Mesendoderm (in vitro differentiated cells): ENCODE measurements around the gene ZRANB3. TPM values are rescaled to one million over a fixed set of nuclear protein-coding genes. Genes with fewer than 3 reads are reported as not detected.

ENCODE experiments used
- DNase-seq: peaks from one replicate; pipeline ENCODE4 v3.0.0; 2013
- H2AK5ac ChIP-seq: 2 replicates; pipeline ENCODE4 v1.6.1; 2013; ENCODE audit warnings: low read length, inconsistent platforms
- H2BK120ac ChIP-seq: 2 replicates; pipeline ENCODE4 v1.6.1; 2013; ENCODE audit warnings: low read depth, mild to moderate bottlenecking, low read length, moderate library complexity, mixed read lengths
- H2BK15ac ChIP-seq: replicated peaks from 2 replicates; pipeline ENCODE4 v1.6.1; 2013; ENCODE audit warnings: low read depth, mild to moderate bottlenecking, moderate library complexity
- H2BK5ac ChIP-seq: 2 replicates; pipeline ENCODE4 v1.6.1; 2013; ENCODE audit warnings: low read length, inconsistent platforms
- H3K18ac ChIP-seq: 2 replicates; pipeline ENCODE4 v1.6.1; 2013; ENCODE audit warnings: mild to moderate bottlenecking, low read length, mixed read lengths
- H3K23ac ChIP-seq: one replicate; pipeline ENCODE4 v1.6.1; 2013; ENCODE audit warnings: low read length
- H3K27ac ChIP-seq: 2 replicates; pipeline ENCODE4 v1.5.1; 2013; ENCODE audit warnings: low read depth, mild to moderate bottlenecking, inconsistent platforms, low read length, moderate library complexity
- H3K27me3 ChIP-seq: 2 replicates; pipeline ENCODE4 v1.6.1; 2013; ENCODE audit warnings: low read length, control low read depth, mild to moderate bottlenecking, inconsistent platforms; ENCODE audit not compliant: insufficient read depth, poor library complexity
- H3K36me3 ChIP-seq: 2 replicates; pipeline ENCODE4 v1.6.1; 2013; ENCODE audit warnings: low read length, inconsistent platforms; ENCODE audit not compliant: control insufficient read depth, insufficient read depth
- H3K4ac ChIP-seq: one replicate; pipeline ENCODE4 v1.6.1; 2013; ENCODE audit warnings: low read depth, mild to moderate bottlenecking, low read length, moderate library complexity
- H3K4me1 ChIP-seq: 2 replicates; pipeline ENCODE4 v1.6.1; 2013; ENCODE audit warnings: low read depth, low read length, inconsistent platforms; ENCODE audit not compliant: control insufficient read depth
- H3K4me2 ChIP-seq: 2 replicates; pipeline ENCODE4 v1.6.1; 2013; ENCODE audit warnings: low read length
- H3K4me3 ChIP-seq: 2 replicates; pipeline ENCODE4 v1.5.1; 2013; ENCODE audit warnings: mild to moderate bottlenecking, low read length
- H3K56ac ChIP-seq: one replicate; pipeline ENCODE4 v1.6.1; 2013; ENCODE audit warnings: low read length
- H3K79me1 ChIP-seq: 2 replicates; pipeline ENCODE4 v1.6.1; 2013; ENCODE audit warnings: low read length, inconsistent platforms
- H3K79me2 ChIP-seq: 2 replicates; pipeline ENCODE4 v1.6.1; 2013; ENCODE audit warnings: mild to moderate bottlenecking, low read length; ENCODE audit not compliant: control insufficient read depth, insufficient read depth
- H3K9ac ChIP-seq: 2 replicates; pipeline ENCODE4 v1.6.1; 2013; ENCODE audit warnings: low read length, inconsistent platforms
- H4K5ac ChIP-seq: one replicate; pipeline ENCODE4 v1.6.1; 2013; ENCODE audit warnings: low read length
- H4K8ac ChIP-seq: one replicate; pipeline ENCODE4 v1.6.1; 2013; ENCODE audit warnings: low read depth, mild to moderate bottlenecking, control low read depth, low read length, moderate library complexity
- WGBS: extraction: QIAGEN DNeasy Blood & Tissue Kit; methylation state at CpG from one replicate; pipeline ENCODE4 v1.1.7; 2013; ENCODE audit warnings: low lambda C conversion rate, missing lambda C conversion rate; ENCODE audit not compliant: insufficient coverage; ENCODE audit errors: extremely low coverage; 5-methylcytosine and 5-hydroxymethylcytosine counted together
- polyA plus RNA-seq, 2 experiments: library from polyadenylated mRNA; stranded (reverse); fragments of 200-250 nt; gene quantifications; one replicate each; pipeline ENCODE4 v1.2.3, GENCODE V29; 2013

ZRANB3 gene
- polyA plus RNA-seq (2013, experiment 1 of 2), result 6.8 TPM
- polyA plus RNA-seq (2013, experiment 2 of 2), result 7.2 TPM

DNA sequence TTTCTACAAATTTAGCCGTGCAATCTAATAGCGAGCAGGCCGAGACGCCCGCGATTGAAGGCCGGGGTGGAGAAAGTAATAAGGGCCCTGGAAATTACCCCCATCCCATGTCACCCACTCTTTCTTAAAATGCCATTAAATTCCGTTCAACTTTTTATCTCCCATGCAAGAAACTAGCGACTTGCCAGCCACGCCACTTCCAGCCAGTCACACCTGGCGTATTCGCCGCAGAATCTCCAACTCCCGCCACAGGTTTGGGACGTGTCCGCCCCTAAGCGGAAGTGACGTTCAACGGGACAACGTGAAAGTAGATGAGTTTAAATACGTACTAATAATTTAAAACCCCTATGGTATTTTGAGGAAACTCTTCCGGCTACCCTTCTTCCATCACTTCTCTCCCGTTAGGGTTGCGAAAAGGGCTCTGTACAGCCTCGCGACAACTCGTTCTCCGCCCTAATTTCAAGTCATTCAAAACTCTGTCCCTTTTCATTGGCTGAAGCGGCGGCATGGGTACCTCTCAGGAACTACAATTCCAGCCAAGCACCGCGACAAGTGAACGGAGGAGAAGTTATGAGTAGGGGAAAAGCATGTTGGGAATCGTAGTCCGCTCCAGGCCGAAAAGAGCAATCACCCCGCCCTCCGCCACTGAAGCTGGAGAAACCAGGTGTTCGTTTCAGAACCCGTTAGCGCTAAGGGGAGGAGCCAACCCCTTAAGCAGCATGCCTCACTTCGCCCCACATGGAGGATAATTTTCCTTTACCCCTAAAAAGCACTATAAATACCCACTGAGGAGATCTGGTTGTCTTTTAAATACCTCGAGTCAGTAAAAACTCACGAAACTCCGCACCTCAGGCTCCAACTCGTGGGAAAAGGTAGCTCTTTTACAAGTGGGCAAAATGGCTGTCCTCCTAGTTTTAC is at the start of gene ZRANB3:
ZRANB3 (minus strand) TSS at position 906 of the 918 bp plus-strand sequence.
- Histone ChIP-seq H3K56ac (peak within 1 kb of the TSS; percentile 88), H3K4me2 (peak within 1 kb of the TSS; percentile 72), H3K27ac (peak within 1 kb of the TSS; percentile 68), H3K36me3 (no peaks in the 10 kb centered on the region), H4K5ac (no peak within 1 kb of the TSS), H3K23ac (peak within 1 kb of the TSS; percentile 3), H3K18ac (peak within 1 kb of the TSS; percentile 81), H3K4me3 (peak within 1 kb of the TSS; percentile 76), H3K79me1 (no peaks in the 10 kb centered on the region), H3K27me3 (no peaks in the 10 kb centered on the region), H3K79me2 (peaks cover 25% of the 10 kb centered on the region), H4K8ac (peak within 1 kb of the TSS; percentile 79), H2BK5ac (peak within 1 kb of the TSS; percentile 1), H2BK15ac (no peak within 1 kb of the TSS), H2BK120ac (no peak within 1 kb of the TSS), H3K9ac (peak within 1 kb of the TSS; percentile 83), H3K4ac (peak within 1 kb of the TSS; percentile 96), H3K4me1 (no peaks in the 10 kb centered on the region), H2AK5ac (no peak within 1 kb of the TSS)
- WGBS, result no CpG with 5 or more reads among the region's 46 CpGs
- DNase-seq, result peak; percentile 100

DNA sequence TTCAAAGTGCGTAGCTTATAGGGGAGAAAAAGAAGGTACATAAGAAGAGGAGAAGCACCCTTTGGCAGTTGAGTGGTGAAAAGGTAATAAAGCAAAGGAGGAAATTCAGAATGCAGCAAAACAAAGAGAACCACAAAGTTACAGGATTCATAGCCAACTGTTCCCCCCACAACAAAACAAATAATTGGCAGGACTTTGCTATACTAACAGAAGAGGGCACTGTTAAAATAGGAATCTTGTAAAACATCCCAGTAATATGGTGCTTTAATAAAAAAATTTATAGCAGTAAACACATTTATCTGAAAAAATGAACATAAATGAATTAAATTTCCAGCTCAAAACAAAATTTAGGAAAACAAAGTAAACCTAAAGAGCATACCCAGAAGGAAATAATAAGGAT is 42.6 kb upstream of the ZRANB3 start:
- no peak overlapping the region for H3K23ac ChIP-seq
- no peaks in the 10 kb centered on the region for H3K4me1 ChIP-seq
- no peaks in the 10 kb centered on the region for H3K79me1 ChIP-seq
- no peak overlapping the region for H2BK5ac ChIP-seq
- H3K56ac ChIP-seq, result no peak overlapping the region
- H3K9ac ChIP-seq, result no peak overlapping the region
- no peak overlapping the region for H2AK5ac ChIP-seq
- no peak overlapping the region for H3K4me2 ChIP-seq
- no peak overlapping the region for H4K5ac ChIP-seq
- H3K79me2 ChIP-seq, result peaks cover 2% of the 10 kb centered on the region
- no peak overlapping the region for H2BK15ac ChIP-seq
- no peak overlapping the region for H3K18ac ChIP-seq
- no peak overlapping the region for H3K27ac ChIP-seq
- no peaks in the 10 kb centered on the region for H3K27me3 ChIP-seq
- H4K8ac ChIP-seq, result no peak overlapping the region
- no peak overlapping the region for H2BK120ac ChIP-seq
- no peaks in the 10 kb centered on the region for H3K36me3 ChIP-seq
- H3K4me3 ChIP-seq, result no peak overlapping the region
- no peak overlapping the region for H3K4ac ChIP-seq
- no CpG with 5 or more reads among the region's 1 CpG for WGBS
- no peak for DNase-seq

DNA sequence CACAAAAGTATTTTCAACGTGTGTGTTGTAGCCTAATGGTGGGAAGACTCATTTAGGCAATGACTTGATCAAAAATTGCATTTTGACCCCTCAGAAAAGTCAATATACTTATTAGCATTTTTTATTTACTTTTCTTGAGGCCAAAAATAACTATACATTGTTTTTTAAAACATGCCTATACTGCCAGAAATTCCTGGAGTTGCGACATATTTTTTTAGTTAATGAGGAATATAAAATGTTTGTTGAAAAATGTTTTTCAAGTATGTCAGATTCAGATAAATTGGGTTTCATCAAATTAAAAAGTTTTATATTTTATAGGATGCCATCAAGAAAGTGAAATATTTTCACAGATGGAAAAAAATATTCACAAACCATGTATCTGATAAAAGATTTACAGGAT is 39.9 kb upstream of the ZRANB3 start:
- H4K5ac ChIP-seq, result no peak overlapping the region
- H2BK15ac ChIP-seq, result no peak overlapping the region
- no peak overlapping the region for H2AK5ac ChIP-seq
- H3K4me1 ChIP-seq, result no peaks in the 10 kb centered on the region
- H3K56ac ChIP-seq, result no peak overlapping the region
- H3K4ac ChIP-seq, result no peak overlapping the region
- H2BK120ac ChIP-seq, result no peak overlapping the region
- H3K27me3 ChIP-seq, result no peaks in the 10 kb centered on the region
- H3K4me3 ChIP-seq, result no peak overlapping the region
- WGBS, result 100% methylated on average over 1 of the region's 2 CpGs
- H3K18ac ChIP-seq, result no peak overlapping the region
- H3K4me2 ChIP-seq, result no peak overlapping the region
- H4K8ac ChIP-seq, result no peak overlapping the region
- no peak overlapping the region for H3K23ac ChIP-seq
- H3K27ac ChIP-seq, result no peak overlapping the region
- H2BK5ac ChIP-seq, result no peak overlapping the region
- H3K79me1 ChIP-seq, result no peaks in the 10 kb centered on the region
- no peak for DNase-seq
- peaks cover 2% of the 10 kb centered on the region for H3K79me2 ChIP-seq
- no peak overlapping the region for H3K9ac ChIP-seq
- H3K36me3 ChIP-seq, result no peaks in the 10 kb centered on the region

DNA sequence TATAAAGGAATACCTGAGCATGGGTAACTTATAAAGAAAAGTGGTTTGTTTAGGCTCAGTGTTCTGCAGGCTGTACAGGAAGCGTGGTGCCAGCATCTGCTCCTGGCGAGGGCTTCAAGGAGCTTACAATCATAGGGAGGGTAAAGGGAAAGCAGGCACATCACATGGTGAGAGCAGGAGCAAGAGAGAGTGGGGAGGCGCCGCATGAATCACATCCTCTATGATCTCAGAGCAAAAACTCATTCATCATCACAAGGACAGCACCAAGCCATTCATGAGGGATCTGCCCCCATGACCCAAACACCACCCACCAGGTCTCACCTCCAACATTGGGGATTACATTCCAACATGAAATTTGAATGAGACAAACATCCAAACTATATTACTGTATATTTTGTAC is 32.8 kb upstream of the ZRANB3 start:
- Histone ChIP-seq H3K4ac (no peak overlapping the region), H3K18ac (no peak overlapping the region), H3K4me3 (no peak overlapping the region), H4K5ac (no peak overlapping the region), H2AK5ac (no peak overlapping the region), H2BK5ac (no peak overlapping the region), H3K27me3 (no peaks in the 10 kb centered on the region), H3K79me2 (peaks cover 3% of the 10 kb centered on the region), H3K36me3 (no peaks in the 10 kb centered on the region), H3K4me2 (no peak overlapping the region), H2BK120ac (no peak overlapping the region), H3K79me1 (peaks cover 5% of the 10 kb centered on the region), H4K8ac (no peak overlapping the region), H3K27ac (no peak overlapping the region), H3K4me1 (no peaks in the 10 kb centered on the region), H3K23ac (no peak overlapping the region), H2BK15ac (no peak overlapping the region), H3K56ac (no peak overlapping the region), H3K9ac (no peak overlapping the region)
- WGBS, result no CpG with 5 or more reads among the region's 4 CpGs
- DNase-seq, result peak; percentile 25

DNA sequence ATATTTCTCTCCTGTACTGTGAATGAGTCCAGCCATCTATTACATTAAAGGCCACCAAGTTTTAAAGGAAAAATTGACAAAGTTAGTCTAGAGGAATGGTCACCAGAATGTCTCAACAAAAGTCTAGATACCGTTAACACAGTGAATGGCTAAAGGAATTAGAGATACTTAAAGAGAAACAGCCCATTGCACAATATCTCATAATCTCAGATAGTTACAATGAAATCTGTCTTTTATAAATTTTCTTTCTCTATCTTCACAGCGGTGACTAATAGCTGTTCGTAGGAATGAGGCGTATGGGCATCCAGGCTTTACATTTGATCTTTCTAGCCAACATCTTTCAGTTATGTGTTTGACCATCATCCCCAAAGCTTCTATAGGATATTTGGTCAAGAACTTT is 30.9 kb upstream of the ZRANB3 start:
- Histone ChIP-seq H3K27ac (no peak overlapping the region), H2AK5ac (no peak overlapping the region), H2BK15ac (no peak overlapping the region), H3K23ac (no peak overlapping the region), H4K5ac (no peak overlapping the region), H3K36me3 (no peaks in the 10 kb centered on the region), H4K8ac (no peak overlapping the region), H3K4ac (no peak overlapping the region), H3K9ac (no peak overlapping the region), H3K4me1 (no peaks in the 10 kb centered on the region), H3K18ac (no peak overlapping the region), H2BK5ac (no peak overlapping the region), H3K27me3 (no peaks in the 10 kb centered on the region), H3K4me3 (no peak overlapping the region), H2BK120ac (no peak overlapping the region), H3K79me2 (peaks cover 7% of the 10 kb centered on the region), H3K79me1 (peaks cover 8% of the 10 kb centered on the region), H3K56ac (no peak overlapping the region), H3K4me2 (no peak overlapping the region)
- WGBS, result no CpG with 5 or more reads among the region's 4 CpGs
- no peak for DNase-seq
